H9 (cell line): ENCODE data around the gene RASA3. TPM values are rescaled to one million over a fixed set of nuclear protein-coding genes. Genes with fewer than 3 reads are reported as not detected.

Source experiments
- DNase-seq: peaks from one replicate; pipeline ENCODE4 v3.0.0-alpha.2; 2017
- H2AFZ ChIP-seq: one replicate; pipeline ENCODE4 v1.6.1; 2013; ENCODE audit warnings: mild to moderate bottlenecking, low read length, control low read depth, moderate library complexity
- H2AK5ac ChIP-seq: 2 replicates; pipeline ENCODE4 v1.6.1; 2013; ENCODE audit warnings: low read length, control low read depth, mixed read lengths; ENCODE audit not compliant: insufficient read length
- H2BK120ac ChIP-seq: one replicate; pipeline ENCODE4 v1.6.1; 2013; ENCODE audit warnings: low read depth, mild to moderate bottlenecking, low read length, control low read depth, inconsistent platforms; ENCODE audit not compliant: poor library complexity, severe bottlenecking
- H2BK12ac ChIP-seq: 2 replicates; pipeline ENCODE4 v1.6.1; 2013; ENCODE audit warnings: low read length, control low read depth, mixed read lengths, low read depth; ENCODE audit not compliant: insufficient read length
- H2BK15ac ChIP-seq: 2 replicates; pipeline ENCODE4 v1.6.1; 2013; ENCODE audit warnings: low read depth, low read length, control low read depth
- H2BK20ac ChIP-seq: one replicate; pipeline ENCODE4 v1.6.1; 2013; ENCODE audit warnings: low read depth, mild to moderate bottlenecking, low read length, control low read depth, inconsistent platforms; ENCODE audit not compliant: poor library complexity, severe bottlenecking
- H2BK5ac ChIP-seq: 2 replicates; pipeline ENCODE4 v1.6.1; 2013; ENCODE audit warnings: low read length, control low read depth, mixed read lengths; ENCODE audit not compliant: insufficient read length
- H3K14ac ChIP-seq: 2 replicates; pipeline ENCODE4 v1.6.1; 2013; ENCODE audit warnings: low read length, control low read depth; ENCODE audit not compliant: insufficient read depth
- H3K18ac ChIP-seq: 2 replicates; pipeline ENCODE4 v1.6.1; 2013; ENCODE audit warnings: low read depth, mild to moderate bottlenecking, mixed read lengths, low read length, control low read depth; ENCODE audit not compliant: insufficient read length
- H3K23ac ChIP-seq: 2 replicates; pipeline ENCODE4 v1.6.1; 2013; ENCODE audit warnings: low read length, control low read depth, mixed read lengths, low read depth; ENCODE audit not compliant: insufficient read length
- H3K23me2 ChIP-seq: 2 replicates; pipeline ENCODE4 v1.6.1; 2013; ENCODE audit warnings: low read depth, mild to moderate bottlenecking, mixed read lengths, low read length, control low read depth; ENCODE audit not compliant: insufficient read length, poor library complexity, severe bottlenecking
- H3K27ac ChIP-seq: 2 replicates; pipeline ENCODE4 v1.5.1; 2013; ENCODE audit warnings: low read length, control low read depth, mixed read lengths, low read depth; ENCODE audit not compliant: insufficient read length
- H3K27me3 ChIP-seq: 2 replicates; pipeline ENCODE4 v1.6.1; 2013; ENCODE audit warnings: low read length, control low read depth, inconsistent platforms; ENCODE audit not compliant: insufficient read depth
- H3K4ac ChIP-seq: 2 replicates; pipeline ENCODE4 v1.6.1; 2013; ENCODE audit warnings: low read depth, mild to moderate bottlenecking, control low read depth, inconsistent platforms, low read length, moderate library complexity
- H3K4me1 ChIP-seq: 2 replicates; pipeline ENCODE4 v1.6.1; 2013; ENCODE audit warnings: low read length, control low read depth, inconsistent platforms; ENCODE audit not compliant: insufficient read depth
- H3K4me2 ChIP-seq: 2 replicates; pipeline ENCODE4 v1.6.1; 2013; ENCODE audit warnings: low read length, control low read depth, mixed read lengths; ENCODE audit not compliant: insufficient read length, insufficient read depth
- H3K56ac ChIP-seq: 2 replicates; pipeline ENCODE4 v1.6.1; 2013; ENCODE audit warnings: low read depth, mild to moderate bottlenecking, mixed read lengths, low read length, control low read depth; ENCODE audit not compliant: insufficient read length
- H3K79me1 ChIP-seq: 2 replicates; pipeline ENCODE4 v1.6.1; 2013; ENCODE audit warnings: low read depth, mild to moderate bottlenecking, moderate library complexity, low read length, control low read depth, inconsistent platforms; ENCODE audit not compliant: insufficient read depth, poor library complexity, severe bottlenecking
- H3K79me2 ChIP-seq: 2 replicates; pipeline ENCODE4 v1.6.1; 2013; ENCODE audit warnings: low read length, control low read depth, inconsistent platforms; ENCODE audit not compliant: insufficient read depth
- H3K9ac ChIP-seq: 2 replicates; pipeline ENCODE4 v1.6.1; 2013; ENCODE audit warnings: low read length, control low read depth, mixed read lengths; ENCODE audit not compliant: insufficient read length; ENCODE audit errors: extremely low read depth
- H3K9me3 ChIP-seq: one replicate; pipeline ENCODE4 v1.6.1; 2013; ENCODE audit warnings: low read depth, low read length, inconsistent platforms; ENCODE audit not compliant: control insufficient read depth
- H3T11ph ChIP-seq: one replicate; pipeline ENCODE4 v1.6.1; 2013; ENCODE audit warnings: mild to moderate bottlenecking, low read length, control low read depth, inconsistent platforms
- H4K20me1 ChIP-seq: one replicate; pipeline ENCODE4 v1.6.1; 2013; ENCODE audit not compliant: control insufficient read depth, insufficient read length, insufficient read depth
- H4K5ac ChIP-seq: 2 replicates; pipeline ENCODE4 v1.6.1; 2013; ENCODE audit warnings: low read depth, mild to moderate bottlenecking, mixed read lengths, low read length, control low read depth; ENCODE audit not compliant: insufficient read length
- H4K8ac ChIP-seq: replicated peaks from 2 replicates; pipeline ENCODE4 v1.6.1; 2013; ENCODE audit warnings: low read length, control low read depth, mixed read lengths, low read depth; ENCODE audit not compliant: insufficient read length
- H4K91ac ChIP-seq: 2 replicates; pipeline ENCODE4 v1.6.1; 2013; ENCODE audit warnings: low read depth, mild to moderate bottlenecking, moderate library complexity, mixed read lengths, low read length, control low read depth; ENCODE audit not compliant: insufficient read length
- H3K27ac Mint-ChIP-seq, 3 experiments: 2 replicates in 2 of 3; 3 replicates in 1 of 3; pipeline ENCODE4 v1.8.0; 2020 to 2021; ENCODE audit warnings: mixed read lengths in 3 of 3, mild to moderate bottlenecking in 1 of 3, moderate library complexity in 1 of 3
- H3K27me3 Mint-ChIP-seq: 2 replicates; pipeline ENCODE4 v1.8.0; 2021; ENCODE audit warnings: low read depth, mild to moderate bottlenecking, moderate library complexity, mixed read lengths
- H3K36me3 Mint-ChIP-seq, 3 experiments: 2 replicates in 2 of 3; 3 replicates in 1 of 3; pipeline ENCODE4 v1.8.0; 2020 to 2021; ENCODE audit warnings: low read depth in 3 of 3, mixed read lengths in 3 of 3; ENCODE audit not compliant: insufficient read depth in 1 of 3
- H3K4me1 Mint-ChIP-seq, 2 experiments: 2 replicates each; pipeline ENCODE4 v1.8.0; 2020; ENCODE audit warnings: mixed read lengths in 2 of 2
- H3K4me3 Mint-ChIP-seq, 2 experiments: 2 replicates in 1 of 2; 3 replicates in 1 of 2; pipeline ENCODE4 v1.8.0; 2020 to 2021; ENCODE audit warnings: mild to moderate bottlenecking in 2 of 2, mixed read lengths in 2 of 2, moderate library complexity in 1 of 2
- H3K9me3 Mint-ChIP-seq, 2 experiments: 2 replicates in 1 of 2; 3 replicates in 1 of 2; pipeline ENCODE4 v1.8.0; 2020; ENCODE audit warnings: mild to moderate bottlenecking in 2 of 2, mixed read lengths in 2 of 2, moderate library complexity in 1 of 2
- WGBS: extraction: QIAGEN DNeasy Blood & Tissue Kit; methylation state at CpG from one replicate; pipeline ENCODE4 v1.1.7; 2013; ENCODE audit warnings: missing lambda C conversion rate, low lambda C conversion rate, mixed read lengths; ENCODE audit not compliant: insufficient read length; ENCODE audit errors: extremely low coverage; 5-methylcytosine and 5-hydroxymethylcytosine counted together
- total RNA-seq: library from RNA; stranded (reverse); gene quantifications from 2 replicates; pipeline ENCODE4 v1.2.1, GENCODE V29; 2021
- TF ChIP-seq, protein P1 (sequence below): fragments of 200-600 bp; sonication (generic); conservative IDR thresholded peaks from 3 replicates; pipeline ENCODE4 v1.8.0; 2021; ENCODE audit warnings: antibody characterized with exemption, mild to moderate bottlenecking

The RASA3 gene
- total RNA-seq, 1 experiment from 2014 or later, result 12.3 TPM

DNA sequence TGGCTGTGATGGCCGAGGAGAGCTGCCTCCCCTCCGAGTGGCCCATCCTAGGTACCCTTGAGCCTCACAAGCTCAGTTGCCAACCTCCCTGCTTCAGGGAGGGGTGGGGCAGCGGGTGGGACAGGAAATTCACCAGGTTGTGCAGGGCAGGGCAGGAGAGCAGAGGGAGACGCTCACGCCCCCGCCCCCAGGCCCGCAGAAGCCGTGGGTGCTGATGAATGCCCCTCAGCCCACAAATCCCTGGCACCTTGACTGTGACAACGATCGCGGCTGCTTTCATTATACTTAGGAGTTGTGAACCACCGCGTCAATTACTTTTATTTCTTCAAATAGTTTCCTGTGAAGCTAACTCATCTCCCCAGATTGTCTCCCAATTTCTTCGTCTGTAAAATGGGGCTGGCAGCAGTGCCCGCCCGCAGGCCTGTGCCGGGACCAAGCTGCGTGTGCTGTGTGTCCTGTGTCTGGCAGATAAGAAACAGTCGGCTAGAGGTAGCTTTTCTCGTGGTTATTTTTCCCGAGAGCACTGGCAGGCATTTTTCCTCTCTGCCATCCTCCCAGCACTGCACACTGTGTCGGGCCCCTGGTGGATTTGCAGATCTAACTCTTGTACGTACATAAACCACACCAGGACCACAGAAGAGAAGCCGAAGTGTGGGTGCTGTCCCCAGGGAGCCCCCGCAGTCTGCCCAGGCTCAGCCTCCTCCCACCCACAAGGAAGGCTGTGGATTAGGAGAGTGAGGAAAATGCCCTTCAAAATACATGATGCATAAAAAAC lies 7.9 kb upstream of the RASA3 start:
- H3K36me3 Mint-ChIP-seq, result peaks cover 0 to 6% (median 0%) of the 10 kb centered on the region in 3 experiments; a peak in 3 of 7 replicates
- Histone ChIP-seq H3K18ac (no peak overlapping the region), H4K91ac (no peak overlapping the region), H3K9ac (no peak overlapping the region), H3K9me3 (no peaks in the 10 kb centered on the region), H2AFZ (no peak overlapping the region), H3K27me3 (no peaks in the 10 kb centered on the region), H3K79me2 (no peaks in the 10 kb centered on the region), H3K56ac (no peak overlapping the region), H4K20me1 (no peaks in the 10 kb centered on the region), H2AK5ac (no peak overlapping the region), H3T11ph (no peak overlapping the region), H3K23me2 (no peaks in the 10 kb centered on the region), H3K4ac (no peak overlapping the region), H3K23ac (no peak overlapping the region), H2BK12ac (no peak overlapping the region), H4K8ac (no peak overlapping the region), H2BK15ac (no peak overlapping the region), H4K5ac (no peak overlapping the region), H3K4me1 (no peaks in the 10 kb centered on the region; the same call in 1 of the 2 replicates), H3K79me1 (no peaks in the 10 kb centered on the region), H2BK5ac (no peak overlapping the region), H3K27ac (no peak overlapping the region), H2BK120ac (no peak overlapping the region), H3K14ac (no peak overlapping the region; the same call in 1 of the 2 replicates), H3K4me2 (no peak overlapping the region), H2BK20ac (no peak overlapping the region)
- no peaks in the 10 kb centered on the region; the same call in 1 of the 2 replicates for H3K27me3 Mint-ChIP-seq
- no peak overlapping the region; a peak in 1 of 7 replicates for H3K27ac Mint-ChIP-seq
- WGBS, result no CpG with 5 or more reads among the region's 25 CpGs
- TF ChIP-seq, protein P1, sequence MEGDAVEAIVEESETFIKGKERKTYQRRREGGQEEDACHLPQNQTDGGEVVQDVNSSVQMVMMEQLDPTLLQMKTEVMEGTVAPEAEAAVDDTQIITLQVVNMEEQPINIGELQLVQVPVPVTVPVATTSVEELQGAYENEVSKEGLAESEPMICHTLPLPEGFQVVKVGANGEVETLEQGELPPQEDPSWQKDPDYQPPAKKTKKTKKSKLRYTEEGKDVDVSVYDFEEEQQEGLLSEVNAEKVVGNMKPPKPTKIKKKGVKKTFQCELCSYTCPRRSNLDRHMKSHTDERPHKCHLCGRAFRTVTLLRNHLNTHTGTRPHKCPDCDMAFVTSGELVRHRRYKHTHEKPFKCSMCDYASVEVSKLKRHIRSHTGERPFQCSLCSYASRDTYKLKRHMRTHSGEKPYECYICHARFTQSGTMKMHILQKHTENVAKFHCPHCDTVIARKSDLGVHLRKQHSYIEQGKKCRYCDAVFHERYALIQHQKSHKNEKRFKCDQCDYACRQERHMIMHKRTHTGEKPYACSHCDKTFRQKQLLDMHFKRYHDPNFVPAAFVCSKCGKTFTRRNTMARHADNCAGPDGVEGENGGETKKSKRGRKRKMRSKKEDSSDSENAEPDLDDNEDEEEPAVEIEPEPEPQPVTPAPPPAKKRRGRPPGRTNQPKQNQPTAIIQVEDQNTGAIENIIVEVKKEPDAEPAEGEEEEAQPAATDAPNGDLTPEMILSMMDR, result no peak
- no peak overlapping the region for H3K4me3 Mint-ChIP-seq
- DNase-seq, result no peak
- H3K4me1 Mint-ChIP-seq, result peaks cover 4 to 5% of the 10 kb centered on the region in 2 experiments; a peak in 2 of 4 replicates
- peaks cover 4% of the 10 kb centered on the region in 2 experiments; a peak in 3 of 5 replicates for H3K9me3 Mint-ChIP-seq
